GM19035 (cell line): ENCODE data around the gene MIPOL1.
"Not testable (repeated sequence)": the region's sequence is repeated elsewhere in the genome, so short reads cannot be mapped to it uniquely, and the experiment has no call there.

Experiments used
- ATAC-seq: cut with Tn5 transposase; IDR thresholded peaks from one replicate; pipeline ENCODE4 v1.9.1; 2021; ENCODE audit not compliant: unreplicated experiment

MIPOL1 gene, protein sequence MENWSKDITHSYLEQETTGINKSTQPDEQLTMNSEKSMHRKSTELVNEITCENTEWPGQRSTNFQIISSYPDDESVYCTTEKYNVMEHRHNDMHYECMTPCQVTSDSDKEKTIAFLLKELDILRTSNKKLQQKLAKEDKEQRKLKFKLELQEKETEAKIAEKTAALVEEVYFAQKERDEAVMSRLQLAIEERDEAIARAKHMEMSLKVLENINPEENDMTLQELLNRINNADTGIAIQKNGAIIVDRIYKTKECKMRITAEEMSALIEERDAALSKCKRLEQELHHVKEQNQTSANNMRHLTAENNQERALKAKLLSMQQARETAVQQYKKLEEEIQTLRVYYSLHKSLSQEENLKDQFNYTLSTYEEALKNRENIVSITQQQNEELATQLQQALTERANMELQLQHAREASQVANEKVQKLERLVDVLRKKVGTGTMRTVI

DNA sequence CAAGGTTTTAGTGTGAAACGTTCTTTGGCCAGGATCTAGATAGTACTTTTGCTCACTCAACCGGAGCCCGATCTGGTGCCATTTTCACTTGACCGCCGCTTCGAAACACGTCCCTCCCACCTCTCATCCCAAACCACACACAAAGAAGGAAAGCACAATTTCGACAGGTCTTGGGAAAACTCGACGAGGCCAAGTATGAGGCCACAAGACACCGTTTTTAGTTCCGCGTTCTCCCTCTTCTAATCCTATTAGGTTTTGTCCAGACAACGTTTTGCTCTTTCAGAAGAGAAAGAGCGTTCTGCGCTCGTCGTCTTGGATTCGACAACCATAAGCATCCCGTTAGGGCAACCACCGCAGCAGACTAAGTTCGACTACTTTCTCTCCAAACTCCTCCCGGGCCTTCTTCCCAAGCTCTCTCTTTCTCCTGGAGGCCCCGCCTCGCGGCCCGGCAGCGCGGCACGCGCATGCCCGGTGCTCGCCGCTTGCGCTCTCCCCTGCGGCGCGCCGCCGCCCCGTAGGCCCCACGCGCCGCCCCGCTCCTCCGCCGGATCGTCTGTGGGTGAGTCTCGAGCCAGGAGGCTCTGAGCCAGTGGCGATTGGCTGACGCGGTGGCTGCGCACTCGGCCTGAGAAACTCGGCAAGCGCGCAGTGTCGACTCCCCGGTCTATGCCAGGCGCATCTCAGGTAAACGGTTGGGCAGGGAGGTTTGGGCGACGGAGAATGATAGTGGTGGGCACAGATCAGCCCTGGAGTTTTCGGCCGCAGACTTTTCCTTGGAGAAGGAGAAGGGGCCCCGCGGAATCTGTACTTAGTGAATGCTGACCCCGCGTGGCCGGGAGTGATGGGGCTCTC lies at the start of gene MIPOL1:
TSS of gene MIPOL1 (plus strand) at position 517 of the 852 bp plus-strand sequence. CDS start 49,952 bp downstream, outside the sequence.
- no peak for ATAC-seq

DNA sequence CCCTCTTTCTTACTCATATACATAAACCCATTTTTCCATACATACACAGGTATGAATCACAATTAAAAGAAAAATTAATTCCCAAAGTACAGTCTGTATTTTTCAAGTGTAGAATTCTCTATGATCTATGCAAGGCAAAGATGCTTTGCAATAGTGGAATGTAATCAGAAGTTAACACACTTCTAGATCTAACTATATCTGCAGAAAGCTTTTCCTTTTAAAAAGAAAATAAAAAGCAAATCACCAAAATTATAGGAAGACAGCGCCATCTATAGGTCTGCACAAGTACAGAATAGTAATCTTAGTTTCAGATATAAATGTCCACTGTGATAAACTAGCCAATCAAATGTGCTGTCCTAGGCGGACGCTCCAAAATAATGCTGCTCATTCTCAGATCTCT lies 47.3 kb upstream of the MIPOL1 start:
- ATAC-seq: peak; percentile 70

DNA sequence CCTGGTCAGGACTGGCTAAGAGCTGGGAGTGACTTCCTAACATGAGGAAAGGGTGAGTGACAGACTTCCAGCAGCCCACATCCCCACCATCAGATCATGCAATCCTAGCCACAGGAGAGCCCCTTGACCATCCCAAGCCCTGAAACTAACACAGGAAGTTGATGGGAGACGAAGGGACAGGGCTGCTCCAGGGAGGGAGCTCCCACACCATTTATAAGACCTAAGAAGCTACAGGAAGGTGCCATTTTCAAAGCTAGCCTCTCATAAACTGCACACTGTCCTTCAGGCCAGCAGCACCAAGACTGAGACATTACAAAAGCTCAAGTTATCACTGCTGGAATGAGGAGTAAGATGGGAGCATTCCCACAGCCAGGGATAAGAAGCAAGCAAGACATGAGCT lies 44.7 kb upstream of the MIPOL1 start:
- ATAC-seq: no peak

DNA sequence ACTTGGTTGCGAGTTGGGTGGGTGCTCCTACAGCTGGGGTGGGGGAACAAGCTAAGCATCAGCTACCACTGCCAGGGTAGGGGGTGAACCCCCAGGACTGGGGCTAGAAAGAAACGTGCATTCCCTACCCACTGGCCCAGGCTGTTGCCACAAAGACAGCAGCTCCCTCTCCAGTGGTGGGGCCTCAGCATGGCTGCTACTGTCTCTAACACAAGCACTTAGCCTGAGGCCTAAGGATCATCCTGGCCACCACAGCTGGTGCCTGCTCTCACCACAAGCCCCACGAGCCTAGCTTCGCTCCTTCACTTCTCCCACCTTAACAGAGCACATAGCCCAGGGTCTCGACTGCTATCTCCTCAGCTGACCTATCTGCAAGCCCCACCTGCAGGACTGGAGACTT lies 44.3 kb upstream of the MIPOL1 start:
- no peak for ATAC-seq

DNA sequence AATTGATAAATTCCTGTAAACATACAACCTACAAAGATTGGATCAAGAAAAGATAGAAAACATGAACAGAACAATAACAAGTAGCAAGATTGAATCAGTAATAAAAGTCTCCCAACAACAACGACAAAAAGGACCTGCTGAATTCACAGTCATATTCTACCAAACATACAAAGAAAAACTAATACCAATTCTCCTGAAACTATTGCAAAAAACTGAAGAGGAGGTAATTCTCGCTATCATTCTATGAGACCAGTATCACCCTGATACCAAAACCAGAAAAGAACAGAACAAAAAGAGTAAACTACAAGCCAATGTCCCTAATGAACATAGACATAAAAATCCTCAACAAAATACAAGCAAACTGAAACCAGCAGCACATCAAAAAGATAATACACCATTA lies 39.8 kb upstream of the MIPOL1 start:
- no peak for ATAC-seq

DNA sequence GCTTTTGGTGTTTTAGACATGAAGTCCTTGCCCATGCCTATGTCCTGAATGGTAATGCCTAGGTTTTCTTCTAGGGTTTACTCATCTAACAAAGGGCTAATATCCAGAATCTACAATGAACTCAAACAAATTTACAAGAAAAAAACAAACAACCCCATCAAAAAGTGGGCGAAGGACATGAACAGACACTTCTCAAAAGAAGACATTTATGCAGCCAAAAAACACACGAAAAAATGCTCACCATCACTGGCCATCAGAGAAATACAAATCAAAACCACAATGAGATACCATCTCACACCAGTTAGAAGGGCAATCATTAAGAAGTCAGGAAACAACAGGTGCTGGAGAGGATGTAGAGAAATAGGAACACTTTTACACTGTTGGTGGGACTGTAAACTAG lies 35.4 kb upstream of the MIPOL1 start:
- not testable (repeated sequence) for ATAC-seq

DNA sequence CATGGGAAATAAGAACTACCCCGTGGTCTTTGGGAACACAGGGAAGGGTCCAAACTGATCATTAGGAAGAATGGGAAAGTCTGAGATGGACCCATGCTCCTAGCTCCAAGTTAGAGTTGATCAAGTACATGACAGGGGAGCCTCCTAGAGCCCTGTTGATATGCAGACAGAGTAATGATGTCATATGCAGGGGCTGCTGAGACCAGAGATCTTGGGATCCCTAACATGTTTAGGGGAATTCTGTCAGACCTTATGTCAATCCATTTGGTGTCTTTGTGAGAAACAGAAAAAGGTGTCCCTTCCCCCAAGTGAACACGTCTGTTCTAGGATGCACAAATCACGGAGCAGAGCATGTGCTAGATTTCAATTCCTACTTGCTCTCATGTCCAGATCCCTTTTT lies 31.9 kb upstream of the MIPOL1 start:
- ATAC-seq: no peak

DNA sequence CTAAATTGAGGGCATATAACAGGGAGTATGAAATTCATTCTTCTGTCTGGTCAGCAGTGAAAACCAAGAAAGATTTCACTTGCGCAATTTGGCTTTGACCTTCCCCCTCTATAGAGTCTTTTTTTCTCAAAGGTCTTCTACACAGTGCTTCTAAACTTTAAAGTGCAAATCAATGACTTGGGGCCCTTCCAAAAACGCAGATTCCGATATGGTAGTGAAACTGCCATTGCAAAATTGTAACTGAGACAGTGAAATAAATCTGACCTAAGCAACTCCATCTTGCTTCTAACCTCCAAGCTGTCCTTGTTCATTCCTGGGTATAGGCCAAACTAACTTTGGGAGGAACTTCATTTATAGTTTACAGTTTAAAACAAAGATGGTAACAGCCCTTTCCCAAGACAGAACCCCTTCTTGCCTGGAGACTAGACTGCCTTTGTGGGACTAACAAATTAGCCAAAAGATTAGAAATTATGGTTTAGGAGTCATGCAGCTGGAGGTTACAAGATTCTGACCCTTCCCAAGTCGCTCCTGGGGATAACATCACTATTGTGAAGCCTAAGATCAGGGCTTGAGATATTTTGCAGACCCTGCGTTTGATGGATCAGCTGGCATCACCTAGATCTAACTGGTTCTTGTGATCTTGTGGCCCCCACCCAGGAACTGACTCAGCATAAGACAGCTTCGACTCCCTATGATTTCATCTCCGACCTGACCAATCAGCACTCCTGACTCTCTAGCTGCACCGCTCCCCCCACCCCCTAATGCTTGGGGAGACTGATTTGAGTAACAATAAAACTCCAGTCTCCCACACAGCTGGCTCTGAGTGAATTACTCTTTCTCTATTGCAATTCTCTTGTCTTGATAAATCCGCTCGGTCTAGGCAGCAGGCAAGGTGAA lies 30.3 kb upstream of the MIPOL1 start:
- no peak for ATAC-seq

DNA sequence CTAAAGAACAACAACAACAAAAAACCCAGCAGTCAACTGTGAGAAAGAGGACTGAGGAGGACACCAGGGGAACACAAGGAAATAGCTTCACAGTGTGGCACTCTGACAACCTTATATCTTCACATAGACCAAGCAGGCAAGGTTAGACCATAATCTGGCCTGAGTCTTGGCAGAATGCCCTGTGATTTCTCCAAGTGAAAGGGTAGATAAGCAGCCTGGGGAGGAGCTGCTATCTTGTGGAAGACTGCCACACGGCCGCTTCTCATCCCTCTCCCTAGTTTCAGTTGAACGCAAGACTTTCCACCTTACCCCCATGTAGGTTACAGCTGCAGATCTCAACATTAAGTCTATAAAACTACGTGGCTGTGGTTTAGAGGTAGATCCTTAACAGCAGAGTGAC lies 29.0 kb upstream of the MIPOL1 start:
- no peak for ATAC-seq

DNA sequence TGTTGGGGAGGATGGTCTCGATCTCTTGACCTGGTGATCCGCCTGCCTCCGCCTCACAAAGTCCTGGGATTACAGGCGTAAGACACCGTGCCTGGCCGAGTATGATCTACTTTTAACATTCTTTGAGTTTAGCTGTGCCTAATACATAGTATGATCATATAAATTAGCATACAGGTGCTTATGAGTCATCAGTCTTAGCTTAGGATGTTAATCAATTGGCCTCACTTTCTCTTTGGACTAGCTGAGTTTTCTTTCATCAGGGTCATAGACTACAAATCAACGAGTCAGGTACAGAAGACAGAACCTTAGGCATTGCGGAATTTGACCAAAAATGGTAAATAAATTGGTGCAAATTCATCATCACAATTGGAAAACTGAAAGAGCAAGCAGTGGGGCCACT lies 27.5 kb upstream of the MIPOL1 start:
- no peak for ATAC-seq

DNA sequence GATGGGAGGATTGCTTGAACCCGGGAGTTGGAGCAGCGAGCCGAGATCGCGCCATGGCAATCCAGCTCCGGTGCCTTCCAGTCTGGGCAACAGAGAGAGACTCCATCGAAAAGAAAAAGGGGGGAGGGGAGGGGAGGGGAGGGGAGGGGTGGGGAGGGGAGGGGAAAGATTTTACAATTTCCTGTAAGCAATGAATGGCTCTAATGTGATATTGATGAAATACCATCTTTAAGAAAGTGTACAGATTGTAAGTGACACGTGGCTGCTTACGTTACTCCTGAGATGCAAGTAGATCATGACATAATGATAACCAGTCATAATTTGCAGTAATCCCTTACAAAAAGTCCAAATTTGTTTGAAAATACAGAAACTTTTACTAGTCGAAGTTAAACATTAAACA lies 26.7 kb upstream of the MIPOL1 start:
- no peak for ATAC-seq

DNA sequence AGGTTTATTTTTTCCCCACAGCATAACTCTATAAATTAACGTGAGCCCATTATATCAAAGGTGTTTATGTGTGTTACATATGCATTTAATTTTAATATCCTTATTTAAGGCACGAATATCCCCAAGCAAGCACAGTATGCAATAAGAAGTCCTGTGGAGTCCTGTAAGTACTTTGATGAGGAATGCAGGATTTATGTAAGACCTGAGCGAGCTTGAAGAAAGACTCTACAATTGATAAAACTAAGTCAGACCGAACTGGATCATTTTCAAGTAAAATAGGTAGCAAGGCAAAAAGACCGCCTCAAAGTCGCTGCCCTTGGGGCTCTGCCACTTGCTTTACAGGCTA lies 26.1 kb upstream of the MIPOL1 start:
- ATAC-seq: no peak

DNA sequence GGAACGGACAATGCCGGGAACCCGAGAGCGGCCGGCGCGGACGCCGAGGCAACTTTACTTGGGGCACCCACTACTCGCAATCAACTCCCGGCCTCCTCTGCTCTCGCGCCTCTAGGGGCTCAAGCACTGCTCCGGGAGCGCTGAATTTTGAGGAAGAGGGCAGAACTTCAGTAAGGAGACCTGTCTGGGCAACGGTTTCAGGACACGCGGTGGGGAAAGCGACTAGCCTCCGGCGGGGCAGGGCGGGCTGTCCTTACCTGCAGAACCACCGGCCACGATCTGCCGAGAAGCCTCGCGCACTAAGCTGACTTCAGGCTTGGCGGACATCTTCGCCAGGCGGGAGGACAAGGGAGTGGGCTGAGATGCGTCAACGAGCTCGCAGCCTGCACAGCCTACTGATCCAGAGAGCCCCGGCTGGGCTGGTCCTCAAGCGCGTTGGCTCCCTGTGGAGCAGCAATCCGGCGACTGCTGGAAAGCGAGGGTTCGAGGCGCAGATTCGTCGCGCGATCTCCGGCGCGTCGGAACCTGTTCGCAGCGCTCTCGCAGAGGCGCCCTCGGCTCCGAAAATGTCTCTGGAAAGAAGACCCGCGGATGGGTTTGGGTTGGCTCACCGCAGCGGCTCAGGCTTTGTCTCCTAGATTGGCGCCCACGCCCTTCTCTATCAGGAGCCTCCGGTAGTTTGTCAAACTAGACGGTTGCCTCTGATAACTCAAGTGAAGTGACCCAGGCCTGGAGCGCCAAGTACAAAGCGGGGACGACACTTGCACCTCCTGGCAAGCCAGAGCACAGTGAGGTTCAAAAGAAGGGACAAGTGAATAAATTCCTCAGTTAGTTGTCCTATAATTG lies 25.5 kb upstream of the MIPOL1 start, which contains the start of gene SLC25A21:
TSS of gene SLC25A21 (minus strand) at position 583 of the 846 bp plus-strand sequence.
- ATAC-seq: no peak

DNA sequence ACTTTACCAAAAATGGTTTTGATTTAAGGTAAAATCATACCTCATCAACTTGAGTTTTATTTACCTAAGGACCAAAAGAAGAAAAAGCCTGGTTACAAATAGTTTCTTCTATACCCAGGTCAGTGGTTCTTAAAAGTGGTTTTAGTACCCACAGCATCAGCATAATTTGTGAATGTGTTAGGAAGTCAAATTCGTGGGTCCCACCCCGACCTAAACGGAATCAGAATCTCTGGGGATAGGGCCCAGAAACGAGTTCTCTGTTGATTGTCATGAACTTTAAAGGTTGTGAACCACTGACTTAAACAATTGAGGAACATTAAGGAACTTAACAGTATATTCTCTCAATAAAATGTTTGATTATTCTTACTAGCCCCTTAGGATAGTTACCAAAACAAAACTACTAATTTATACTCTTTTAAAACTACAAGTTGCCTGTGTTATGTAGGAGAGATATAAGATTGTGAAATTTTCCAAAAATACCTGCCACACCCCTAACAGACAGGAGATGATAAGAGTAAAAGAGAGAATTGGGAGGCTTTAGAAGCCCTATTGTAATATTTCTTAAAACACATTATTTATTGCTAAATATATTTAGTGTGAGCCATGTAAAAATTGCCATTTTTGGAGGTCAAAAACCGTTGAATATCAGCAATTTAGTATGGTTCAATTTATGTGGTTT lies 24.7 kb upstream of the MIPOL1 start:
- no peak for ATAC-seq

DNA sequence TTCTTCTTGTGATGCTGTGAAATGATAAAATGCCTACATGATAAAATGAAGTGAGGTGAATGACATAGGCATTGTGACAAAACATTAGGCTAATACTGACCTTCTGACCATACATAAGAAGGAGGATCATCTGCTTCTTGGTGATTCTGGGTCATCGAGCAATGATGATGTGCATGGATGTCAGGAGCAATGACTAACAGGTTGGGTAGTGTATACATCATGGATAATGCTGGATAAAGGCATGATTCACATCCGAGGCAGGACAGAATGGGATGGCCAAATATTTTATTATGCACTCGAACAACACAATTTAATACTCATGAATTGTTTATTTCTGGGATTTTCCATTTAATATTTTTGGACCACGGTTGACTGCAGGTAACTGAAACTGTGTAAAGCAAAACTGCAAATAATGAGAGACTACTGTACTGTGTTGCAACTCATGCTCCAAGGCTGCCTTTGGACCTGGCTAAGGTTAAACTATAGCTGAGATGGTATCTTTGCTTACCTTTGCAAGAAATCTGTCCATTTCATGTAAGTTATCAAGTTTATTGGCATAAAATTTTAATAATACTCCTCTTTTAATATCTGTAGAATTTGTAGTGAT lies 17.7 kb upstream of the MIPOL1 start:
- no peak for ATAC-seq

DNA sequence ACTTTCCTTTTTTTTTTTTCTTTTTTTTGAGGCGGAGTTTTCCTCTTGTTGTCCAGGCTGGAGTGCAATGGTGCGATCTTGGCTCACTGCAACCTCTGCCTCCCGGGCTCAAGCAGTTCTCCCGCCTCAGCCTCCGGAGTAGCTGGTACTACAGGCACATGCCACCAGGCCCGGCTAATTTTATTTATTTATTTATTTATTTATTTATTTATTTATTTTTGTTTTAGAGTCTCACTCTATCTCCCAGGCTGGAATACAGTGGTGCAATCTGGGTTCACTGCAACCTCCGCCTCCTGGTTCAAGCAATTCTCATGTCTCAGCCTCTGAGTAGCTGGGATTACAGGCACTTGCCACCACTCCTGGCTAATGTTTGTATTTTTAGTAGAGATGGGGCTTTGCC lies 16.9 kb upstream of the MIPOL1 start:
- ATAC-seq: not testable (repeated sequence)

DNA sequence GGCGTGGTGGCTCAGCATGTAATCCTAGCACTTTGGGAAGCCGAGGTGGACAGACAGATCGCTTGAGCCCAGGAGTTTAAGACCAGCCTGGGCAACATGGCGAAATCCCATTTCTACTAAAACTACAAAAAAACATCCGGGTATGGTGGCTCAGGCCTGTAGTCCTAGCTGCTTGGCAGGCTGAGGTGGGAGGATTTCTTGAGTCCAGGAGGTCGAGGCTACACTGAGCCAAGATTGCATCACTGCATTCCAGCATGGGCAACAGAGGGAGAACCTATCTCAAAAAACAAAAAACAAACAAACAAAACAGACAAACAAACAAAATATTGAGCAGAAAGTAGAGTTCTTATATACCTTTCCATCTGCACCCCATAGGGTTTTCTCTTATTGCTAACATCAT lies 16.3 kb upstream of the MIPOL1 start:
- ATAC-seq: no peak

DNA sequence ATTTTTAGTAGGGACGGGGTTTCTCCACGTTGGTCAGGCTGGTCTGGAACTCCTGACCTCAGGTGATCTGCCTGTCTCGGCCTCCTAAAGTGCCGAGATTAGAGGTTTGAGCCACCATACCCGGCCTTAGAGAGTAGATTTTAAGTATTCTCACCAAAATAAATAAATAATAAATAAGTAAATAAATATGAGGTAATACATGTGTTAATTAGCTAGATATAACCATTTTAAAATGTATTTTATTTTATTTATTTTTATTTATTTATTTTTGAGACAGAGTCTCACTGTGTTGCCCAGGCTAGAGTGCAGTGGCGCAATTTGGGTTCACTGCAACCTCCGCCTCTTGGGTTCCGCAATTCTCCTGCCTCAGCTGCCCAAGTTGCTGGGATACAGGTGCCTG lies 13.2 kb upstream of the MIPOL1 start:
- not testable (repeated sequence) for ATAC-seq

DNA sequence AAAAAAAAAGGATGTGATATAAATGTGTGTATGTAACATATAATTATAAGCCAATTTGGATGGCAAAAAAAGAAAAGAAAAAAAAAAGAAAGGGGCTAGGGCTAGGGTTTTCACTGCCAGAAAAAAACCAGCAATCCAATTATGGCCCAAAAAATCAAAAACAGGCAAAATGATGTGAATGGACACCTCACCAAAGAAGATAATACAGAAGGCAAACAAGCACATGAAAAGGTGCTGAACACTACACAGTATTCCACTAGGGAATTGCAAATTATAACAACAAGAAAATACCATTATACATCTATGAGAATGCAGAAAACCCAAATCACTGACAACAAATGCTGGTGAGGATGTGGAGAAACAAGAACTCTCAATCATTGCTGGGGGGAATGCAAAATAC lies 12.1 kb upstream of the MIPOL1 start:
- ATAC-seq: no peak
